HG02678 (cell line): ENCODE results near the gene GRAMD1C.

Experiments used
- ATAC-seq: cut with Tn5 transposase; IDR thresholded peaks from one replicate; pipeline ENCODE4 v1.9.1; 2021; ENCODE audit warnings: mild to moderate bottlenecking, moderate library complexity; ENCODE audit not compliant: unreplicated experiment

The GRAMD1C gene

GRCh38 chr3:113948015-113948917 lies 109.7 kb downstream of the GRAMD1C start:
- ATAC-seq, result peak; percentile 45

- ATAC-seq, result no peak
These were observed 114.3 kb downstream of the GRAMD1C start for GRCh38 chr3:113952921-113953320.

- ATAC-seq, result no peak
These were observed 115.1 kb downstream of the GRAMD1C start for GRCh38 chr3:113953677-113954076.

- no peak for ATAC-seq
These were observed 115.6 kb downstream of the GRAMD1C start for GRCh38 chr3:113954091-113954685.

GRCh38 chr3:113963879-113964278 lies 125.3 kb downstream of the GRAMD1C start:
- no peak for ATAC-seq

GRCh38 chr3:113966172-113966571 lies 127.6 kb downstream of the GRAMD1C start:
- no peak for ATAC-seq

GRCh38 chr3:113968986-113969385 lies 130.4 kb downstream of the GRAMD1C start:
- ATAC-seq, result no peak

- no peak for ATAC-seq
These were observed 139.2 kb downstream of the GRAMD1C start for GRCh38 chr3:113977822-113978221.

- no peak for ATAC-seq
These were observed 141.3 kb downstream of the GRAMD1C start for GRCh38 chr3:113979916-113980315.

GRCh38 chr3:113981803-113982202 lies 143.2 kb downstream of the GRAMD1C start:
- ATAC-seq, result no peak

- ATAC-seq, result no peak
These were observed 145.0 kb downstream of the GRAMD1C start for GRCh38 chr3:113983544-113983943.

GRCh38 chr3:113985541-113985940 lies 147.0 kb downstream of the GRAMD1C start:
- peak; percentile 79 for ATAC-seq
